CD4-positive, alpha-beta T cell treated with Interleukin-6 at 100 ng/mL for 8 hours (primary cell): ENCODE measurements around the gene FXYD7.
"Not testable (repeated sequence)": the region's sequence is repeated elsewhere in the genome, so short reads cannot be mapped to it uniquely, and the experiment has no call there.

Source experiments
- DNase-seq: peaks from one replicate; pipeline ENCODE4 v3.0.0-alpha.2; 2020; ENCODE audit warnings: mixed read lengths, low spot score

The FXYD7 gene

GRCh38 chr19:35144600-35145436, 1.8 kb downstream of the FXYD7 start:
- DNase-seq, result peak; percentile 55

GRCh38 chr19:35146746-35147459, 3.8 kb downstream of the FXYD7 start:
- DNase-seq, result no peak

- DNase-seq, result no peak
Measured at GRCh38 chr19:35149463-35149862, 6.4 kb downstream of the FXYD7 start.

- no peak for DNase-seq
Measured at GRCh38 chr19:35150445-35150844, 7.4 kb downstream of the FXYD7 start.

- DNase-seq, result no peak
Measured at GRCh38 chr19:35151273-35152065, 8.4 kb downstream of the FXYD7 start.

GRCh38 chr19:35153129-35153522, 10.1 kb downstream of the FXYD7 start:
- not testable (repeated sequence) for DNase-seq

GRCh38 chr19:35153701-35154524, 10.9 kb downstream of the FXYD7 start:
- DNase-seq, result peak; percentile 73

- peak; percentile 61 for DNase-seq
Measured at GRCh38 chr19:35154525-35155406, 11.7 kb downstream of the FXYD7 start, which contains the start of gene FXYD5. FXYD5 (plus strand) TSS chr19:35154735; CDS start chr19:35155551, 816 bp downstream.

- DNase-seq, result no peak
Measured at GRCh38 chr19:35155441-35155840, 12.4 kb downstream of the FXYD7 start.

- no peak for DNase-seq
Measured at GRCh38 chr19:35155981-35156672, 13.1 kb downstream of the FXYD7 start.

- DNase-seq, result no peak
Measured at GRCh38 chr19:35156673-35157014, 13.6 kb downstream of the FXYD7 start.

- DNase-seq, result no peak
Measured at GRCh38 chr19:35157431-35157830, 14.4 kb downstream of the FXYD7 start.

GRCh38 chr19:35159606-35160005, 16.6 kb downstream of the FXYD7 start:
- DNase-seq, result no peak

GRCh38 chr19:35160629-35161433, 17.8 kb downstream of the FXYD7 start:
- DNase-seq, result no peak

GRCh38 chr19:35161434-35161743, 18.3 kb downstream of the FXYD7 start:
- DNase-seq, result no peak

GRCh38 chr19:35162471-35163326, 19.6 kb downstream of the FXYD7 start:
- DNase-seq, result no peak

- DNase-seq, result no peak
Measured at GRCh38 chr19:35164418-35164817, 21.4 kb downstream of the FXYD7 start.
